ENCODE results near the gene SPAG9. TPM values are rescaled to one million over a fixed set of nuclear protein-coding genes. Genes with fewer than 3 reads are reported as not detected.

SPAG9 gene
- total RNA-seq, 1 experiment from 2014 or later = 130 TPM

- ChIA-PET CTCF (interaction anchor here (0.5 to 1.3 kb wide), 3 partner anchors 32 to 64 kb away, joined by 3 to 4 read pairs (median 4); no protein-coding TSS in a partner anchor), POLR2A (interaction anchor here (0.9 to 2.9 kb wide), 5 partner anchors 11 to 50 kb away, joined by 3 to 12 read pairs (median 5); partner anchors contain the start of gene TOB1)
- Mint-ChIP-seq H3K27ac (ENCODE audit: unreplicated experiment) (peak overlapping the region; percentile 29), H3K4me3 (ENCODE audit: unreplicated experiment) (no peak overlapping the region), H3K27me3 (ENCODE audit: insufficient read depth, unreplicated experiment) (no peaks in the 10 kb centered on the region), H3K9me3 (ENCODE audit: unreplicated experiment) (no peaks in the 10 kb centered on the region), H3K36me3 (ENCODE audit: insufficient read depth, unreplicated experiment) (peaks cover 6% of the 10 kb centered on the region), H3K4me1 (ENCODE audit: low read depth, unreplicated experiment) (peaks cover 37% of the 10 kb centered on the region)
- Histone ChIP-seq H3K4me1 (peaks cover 42% of the 10 kb centered on the region), H3K9me3 (no peaks in the 10 kb centered on the region), H3K27me3 (replicated peaks; ENCODE audit: control insufficient read depth, insufficient read depth, low read length) (no peaks in the 10 kb centered on the region), H3K4me3 (ENCODE audit: low read depth, low read length) (no peak overlapping the region), H3K36me3 (ENCODE audit: control insufficient read depth, insufficient read depth, low read length) (no peaks in the 10 kb centered on the region)
- TF ChIP-seq, protein P1, sequence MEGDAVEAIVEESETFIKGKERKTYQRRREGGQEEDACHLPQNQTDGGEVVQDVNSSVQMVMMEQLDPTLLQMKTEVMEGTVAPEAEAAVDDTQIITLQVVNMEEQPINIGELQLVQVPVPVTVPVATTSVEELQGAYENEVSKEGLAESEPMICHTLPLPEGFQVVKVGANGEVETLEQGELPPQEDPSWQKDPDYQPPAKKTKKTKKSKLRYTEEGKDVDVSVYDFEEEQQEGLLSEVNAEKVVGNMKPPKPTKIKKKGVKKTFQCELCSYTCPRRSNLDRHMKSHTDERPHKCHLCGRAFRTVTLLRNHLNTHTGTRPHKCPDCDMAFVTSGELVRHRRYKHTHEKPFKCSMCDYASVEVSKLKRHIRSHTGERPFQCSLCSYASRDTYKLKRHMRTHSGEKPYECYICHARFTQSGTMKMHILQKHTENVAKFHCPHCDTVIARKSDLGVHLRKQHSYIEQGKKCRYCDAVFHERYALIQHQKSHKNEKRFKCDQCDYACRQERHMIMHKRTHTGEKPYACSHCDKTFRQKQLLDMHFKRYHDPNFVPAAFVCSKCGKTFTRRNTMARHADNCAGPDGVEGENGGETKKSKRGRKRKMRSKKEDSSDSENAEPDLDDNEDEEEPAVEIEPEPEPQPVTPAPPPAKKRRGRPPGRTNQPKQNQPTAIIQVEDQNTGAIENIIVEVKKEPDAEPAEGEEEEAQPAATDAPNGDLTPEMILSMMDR (IDR thresholded peaks at IDR 0.05; ENCODE audit: insufficient read depth in 1 of 2, low read depth in 1 of 2, low read length in 1 of 2, severe bottlenecking in 1 of 2, unreplicated experiment in 1 of 2) = no peak
- intact Hi-C loops (cut with micrococcal nuclease; ENCODE audit: unreplicated experiment) = no loop called here
- no peak for DNase-seq
- BruUV-seq (replicated peaks) = no TSS peak
These were observed 204.5 kb downstream of the SPAG9 start for GRCh38 chr17:50916026-50916707.

DNA sequence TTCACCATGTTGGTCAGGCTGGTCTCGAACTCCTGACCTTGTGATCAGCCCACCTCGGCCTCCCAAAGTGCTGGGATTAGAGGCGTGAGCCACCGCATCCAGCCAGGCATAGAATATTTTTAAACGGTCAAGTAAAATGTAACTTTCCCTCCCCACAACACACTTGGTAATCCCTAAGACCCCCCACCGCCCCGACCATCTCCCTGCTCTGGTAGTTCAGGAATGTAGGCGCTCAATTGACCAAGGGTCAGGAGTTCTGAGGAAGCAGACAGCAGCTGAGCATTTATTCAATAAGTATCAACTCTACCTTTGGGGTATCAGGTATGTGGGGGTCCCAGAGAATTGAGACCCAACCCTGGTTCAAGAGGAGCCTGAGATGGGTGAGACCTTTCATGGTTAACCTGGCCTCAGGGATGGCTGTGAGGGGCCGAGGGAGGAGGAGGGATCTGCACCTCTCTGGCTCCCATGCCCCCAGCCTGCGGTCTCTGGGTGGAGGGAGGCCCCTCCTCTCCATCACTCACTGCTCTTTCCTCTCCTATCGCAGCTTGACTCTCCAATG is 206.1 kb downstream of the SPAG9 start:
- ChIA-PET CTCF (interaction anchor here (0.8 to 1.5 kb wide), 6 partner anchors 9 to 62 kb away, joined by 3 to 8 read pairs (median 5); no protein-coding TSS in a partner anchor), POLR2A (interaction anchor here (0.6 to 1.7 kb wide), 5 partner anchors 28 to 62 kb away, joined by 3 to 28 read pairs (median 4); partner anchors contain the start of gene TOB1)
- Mint-ChIP-seq H3K9me3 (ENCODE audit: unreplicated experiment) (no peaks in the 10 kb centered on the region), H3K4me1 (ENCODE audit: low read depth, unreplicated experiment) (peaks cover 41% of the 10 kb centered on the region), H3K36me3 (ENCODE audit: insufficient read depth, unreplicated experiment) (peaks cover 6% of the 10 kb centered on the region), H3K27me3 (ENCODE audit: insufficient read depth, unreplicated experiment) (no peaks in the 10 kb centered on the region), H3K27ac (ENCODE audit: unreplicated experiment) (peak overlapping the region; percentile 39), H3K4me3 (ENCODE audit: unreplicated experiment) (no peak overlapping the region)
- H3K4me1 ChIP-seq = peaks cover 41% of the 10 kb centered on the region
- intact Hi-C loops (cut with micrococcal nuclease; ENCODE audit: unreplicated experiment) = loop anchor here (1.0 to 2.0 kb wide), 2 partner anchors 9 to 30 kb away; no protein-coding TSS in a partner anchor
- H3K36me3 ChIP-seq (ENCODE audit: control insufficient read depth, insufficient read depth, low read length) = no peaks in the 10 kb centered on the region
- H3K27me3 ChIP-seq (replicated peaks; ENCODE audit: control insufficient read depth, insufficient read depth, low read length) = no peaks in the 10 kb centered on the region
- BruUV-seq (replicated peaks) = no TSS peak
- no peak for DNase-seq
- TF ChIP-seq, protein P1 (IDR thresholded peaks at IDR 0.05; ENCODE audit: insufficient read depth in 1 of 2, low read depth in 1 of 2, low read length in 1 of 2, severe bottlenecking in 1 of 2, unreplicated experiment in 1 of 2) = no peak
- H3K9me3 ChIP-seq = no peaks in the 10 kb centered on the region
- no peak overlapping the region for H3K4me3 ChIP-seq (ENCODE audit: low read depth, low read length)

DNA sequence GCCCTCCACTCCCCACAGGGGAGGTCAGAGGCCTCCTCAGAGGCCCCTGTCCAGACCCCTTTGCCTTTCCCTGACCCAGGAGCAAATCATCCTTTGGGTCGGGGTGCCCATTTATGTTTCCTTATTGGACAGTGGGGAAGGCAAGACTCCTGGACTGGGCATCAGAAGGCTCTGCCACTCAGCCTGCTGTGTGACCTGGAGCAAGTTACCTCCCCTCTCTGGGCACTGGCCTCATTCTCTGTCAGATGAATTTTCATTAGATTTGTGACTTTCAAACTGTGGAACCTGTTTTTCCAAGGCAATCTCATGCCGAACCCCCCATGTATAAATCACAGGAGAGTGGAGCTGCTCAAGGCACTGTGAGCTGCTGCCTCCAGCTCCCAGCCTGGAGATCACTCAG is 207.5 kb downstream of the SPAG9 start:
- Mint-ChIP-seq H3K27ac (ENCODE audit: unreplicated experiment) (no peak overlapping the region), H3K4me3 (ENCODE audit: unreplicated experiment) (no peak overlapping the region), H3K4me1 (ENCODE audit: low read depth, unreplicated experiment) (peaks cover 45% of the 10 kb centered on the region), H3K9me3 (ENCODE audit: unreplicated experiment) (no peaks in the 10 kb centered on the region), H3K36me3 (ENCODE audit: insufficient read depth, unreplicated experiment) (peaks cover 6% of the 10 kb centered on the region), H3K27me3 (ENCODE audit: insufficient read depth, unreplicated experiment) (no peaks in the 10 kb centered on the region)
- POLR2A ChIA-PET = interaction anchor here (2.9 kb wide), 1 partner anchor 48 kb away, joined by 22 read pairs; the partner anchor contains the start of gene TOB1
- Histone ChIP-seq H3K36me3 (ENCODE audit: control insufficient read depth, insufficient read depth, low read length) (no peaks in the 10 kb centered on the region), H3K4me3 (ENCODE audit: low read depth, low read length) (no peak overlapping the region), H3K9me3 (no peaks in the 10 kb centered on the region), H3K4me1 (peaks cover 45% of the 10 kb centered on the region), H3K27me3 (replicated peaks; ENCODE audit: control insufficient read depth, insufficient read depth, low read length) (no peaks in the 10 kb centered on the region)
- CTCF ChIA-PET = interaction anchor here (0.7 kb wide), 1 partner anchor 9 kb away, joined by 3 read pairs; no protein-coding TSS in a partner anchor
- BruUV-seq (replicated peaks) = no TSS peak
- intact Hi-C loops (cut with micrococcal nuclease; ENCODE audit: unreplicated experiment) = no loop called here
- no peak for DNase-seq
- TF ChIP-seq, protein P1 (IDR thresholded peaks at IDR 0.05; ENCODE audit: insufficient read depth in 1 of 2, low read depth in 1 of 2, low read length in 1 of 2, severe bottlenecking in 1 of 2, unreplicated experiment in 1 of 2) = no peak
